H1 (cell line): ENCODE measurements around the gene PSG1. TPM values are rescaled to one million over a fixed set of nuclear protein-coding genes. Genes with fewer than 3 reads are reported as not detected.

ENCODE experiments used
- CBX8 ChIP-seq: fragments of 300-800, 300-1000 bp; sonication (generic); IDR thresholded peaks from 2 replicates; pipeline ENCODE4 v1.7.1; 2016; ENCODE audit warnings: low read depth, low read length, borderline replicate concordance
- polyA plus RNA-seq, 7 experiments: library from polyadenylated mRNA; depleted of rRNA in 3 of 7; stranded (reverse) in 5 of 7; unstranded in 2 of 7; fragments of >200 nt in 5 of 7; fragments of 200-250 nt in 2 of 7; gene quantifications; 1 replicate in 5 of 7; 2 replicates in 1 of 7; 4 replicates in 1 of 7; pipeline versions ENCODE4 v1.2.1 to v1.2.3, GENCODE V29; 2011 to 2013; ENCODE audit warnings: missing spikeins in 2 of 7, mixed read lengths in 2 of 7
- total RNA-seq: library from RNA; stranded (reverse); fragmentation: NEBNext Ultra II Directional; extraction: Animal tissue kit (Norgen Biotek cat#: 25700); gene quantifications from 2 replicates; pipeline ENCODE4 v1.2.1, GENCODE V29; 2021
- TF ChIP-seq, protein P1 (sequence below): fragments of 300-600 bp; sonication (generic); IDR thresholded peaks from 2 replicates; pipeline ENCODE4 v1.7.1; 2012; ENCODE audit warnings: low read length, moderate library complexity, mild to moderate bottlenecking, inconsistent platforms; ENCODE audit not compliant: insufficient replicate concordance

The PSG1 gene
- total and polyA plus RNA-seq, 2 of the 8 experiments (the other 6 are each of a cell fraction or from before 2014, with no cell fraction given) = not detected

GRCh38 chr19:42928896-42929295 is 49.4 kb upstream of the PSG1 start (continued):
- TF ChIP-seq, protein P1, sequence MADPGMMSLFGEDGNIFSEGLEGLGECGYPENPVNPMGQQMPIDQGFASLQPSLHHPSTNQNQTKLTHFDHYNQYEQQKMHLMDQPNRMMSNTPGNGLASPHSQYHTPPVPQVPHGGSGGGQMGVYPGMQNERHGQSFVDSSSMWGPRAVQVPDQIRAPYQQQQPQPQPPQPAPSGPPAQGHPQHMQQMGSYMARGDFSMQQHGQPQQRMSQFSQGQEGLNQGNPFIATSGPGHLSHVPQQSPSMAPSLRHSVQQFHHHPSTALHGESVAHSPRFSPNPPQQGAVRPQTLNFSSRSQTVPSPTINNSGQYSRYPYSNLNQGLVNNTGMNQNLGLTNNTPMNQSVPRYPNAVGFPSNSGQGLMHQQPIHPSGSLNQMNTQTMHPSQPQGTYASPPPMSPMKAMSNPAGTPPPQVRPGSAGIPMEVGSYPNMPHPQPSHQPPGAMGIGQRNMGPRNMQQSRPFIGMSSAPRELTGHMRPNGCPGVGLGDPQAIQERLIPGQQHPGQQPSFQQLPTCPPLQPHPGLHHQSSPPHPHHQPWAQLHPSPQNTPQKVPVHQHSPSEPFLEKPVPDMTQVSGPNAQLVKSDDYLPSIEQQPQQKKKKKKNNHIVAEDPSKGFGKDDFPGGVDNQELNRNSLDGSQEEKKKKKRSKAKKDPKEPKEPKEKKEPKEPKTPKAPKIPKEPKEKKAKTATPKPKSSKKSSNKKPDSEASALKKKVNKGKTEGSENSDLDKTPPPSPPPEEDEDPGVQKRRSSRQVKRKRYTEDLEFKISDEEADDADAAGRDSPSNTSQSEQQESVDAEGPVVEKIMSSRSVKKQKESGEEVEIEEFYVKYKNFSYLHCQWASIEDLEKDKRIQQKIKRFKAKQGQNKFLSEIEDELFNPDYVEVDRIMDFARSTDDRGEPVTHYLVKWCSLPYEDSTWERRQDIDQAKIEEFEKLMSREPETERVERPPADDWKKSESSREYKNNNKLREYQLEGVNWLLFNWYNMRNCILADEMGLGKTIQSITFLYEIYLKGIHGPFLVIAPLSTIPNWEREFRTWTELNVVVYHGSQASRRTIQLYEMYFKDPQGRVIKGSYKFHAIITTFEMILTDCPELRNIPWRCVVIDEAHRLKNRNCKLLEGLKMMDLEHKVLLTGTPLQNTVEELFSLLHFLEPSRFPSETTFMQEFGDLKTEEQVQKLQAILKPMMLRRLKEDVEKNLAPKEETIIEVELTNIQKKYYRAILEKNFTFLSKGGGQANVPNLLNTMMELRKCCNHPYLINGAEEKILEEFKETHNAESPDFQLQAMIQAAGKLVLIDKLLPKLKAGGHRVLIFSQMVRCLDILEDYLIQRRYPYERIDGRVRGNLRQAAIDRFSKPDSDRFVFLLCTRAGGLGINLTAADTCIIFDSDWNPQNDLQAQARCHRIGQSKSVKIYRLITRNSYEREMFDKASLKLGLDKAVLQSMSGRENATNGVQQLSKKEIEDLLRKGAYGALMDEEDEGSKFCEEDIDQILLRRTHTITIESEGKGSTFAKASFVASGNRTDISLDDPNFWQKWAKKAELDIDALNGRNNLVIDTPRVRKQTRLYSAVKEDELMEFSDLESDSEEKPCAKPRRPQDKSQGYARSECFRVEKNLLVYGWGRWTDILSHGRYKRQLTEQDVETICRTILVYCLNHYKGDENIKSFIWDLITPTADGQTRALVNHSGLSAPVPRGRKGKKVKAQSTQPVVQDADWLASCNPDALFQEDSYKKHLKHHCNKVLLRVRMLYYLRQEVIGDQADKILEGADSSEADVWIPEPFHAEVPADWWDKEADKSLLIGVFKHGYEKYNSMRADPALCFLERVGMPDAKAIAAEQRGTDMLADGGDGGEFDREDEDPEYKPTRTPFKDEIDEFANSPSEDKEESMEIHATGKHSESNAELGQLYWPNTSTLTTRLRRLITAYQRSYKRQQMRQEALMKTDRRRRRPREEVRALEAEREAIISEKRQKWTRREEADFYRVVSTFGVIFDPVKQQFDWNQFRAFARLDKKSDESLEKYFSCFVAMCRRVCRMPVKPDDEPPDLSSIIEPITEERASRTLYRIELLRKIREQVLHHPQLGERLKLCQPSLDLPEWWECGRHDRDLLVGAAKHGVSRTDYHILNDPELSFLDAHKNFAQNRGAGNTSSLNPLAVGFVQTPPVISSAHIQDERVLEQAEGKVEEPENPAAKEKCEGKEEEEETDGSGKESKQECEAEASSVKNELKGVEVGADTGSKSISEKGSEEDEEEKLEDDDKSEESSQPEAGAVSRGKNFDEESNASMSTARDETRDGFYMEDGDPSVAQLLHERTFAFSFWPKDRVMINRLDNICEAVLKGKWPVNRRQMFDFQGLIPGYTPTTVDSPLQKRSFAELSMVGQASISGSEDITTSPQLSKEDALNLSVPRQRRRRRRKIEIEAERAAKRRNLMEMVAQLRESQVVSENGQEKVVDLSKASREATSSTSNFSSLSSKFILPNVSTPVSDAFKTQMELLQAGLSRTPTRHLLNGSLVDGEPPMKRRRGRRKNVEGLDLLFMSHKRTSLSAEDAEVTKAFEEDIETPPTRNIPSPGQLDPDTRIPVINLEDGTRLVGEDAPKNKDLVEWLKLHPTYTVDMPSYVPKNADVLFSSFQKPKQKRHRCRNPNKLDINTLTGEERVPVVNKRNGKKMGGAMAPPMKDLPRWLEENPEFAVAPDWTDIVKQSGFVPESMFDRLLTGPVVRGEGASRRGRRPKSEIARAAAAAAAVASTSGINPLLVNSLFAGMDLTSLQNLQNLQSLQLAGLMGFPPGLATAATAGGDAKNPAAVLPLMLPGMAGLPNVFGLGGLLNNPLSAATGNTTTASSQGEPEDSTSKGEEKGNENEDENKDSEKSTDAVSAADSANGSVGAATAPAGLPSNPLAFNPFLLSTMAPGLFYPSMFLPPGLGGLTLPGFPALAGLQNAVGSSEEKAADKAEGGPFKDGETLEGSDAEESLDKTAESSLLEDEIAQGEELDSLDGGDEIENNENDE = no peak
- no peak for TF ChIP-seq CBX8
